ENCODE measurements around the gene TRIM45.
"Not testable (repeated sequence)": the region's sequence is repeated elsewhere in the genome, so short reads cannot be mapped to it uniquely, and the experiment has no call there.

Gene TRIM45

DNA sequence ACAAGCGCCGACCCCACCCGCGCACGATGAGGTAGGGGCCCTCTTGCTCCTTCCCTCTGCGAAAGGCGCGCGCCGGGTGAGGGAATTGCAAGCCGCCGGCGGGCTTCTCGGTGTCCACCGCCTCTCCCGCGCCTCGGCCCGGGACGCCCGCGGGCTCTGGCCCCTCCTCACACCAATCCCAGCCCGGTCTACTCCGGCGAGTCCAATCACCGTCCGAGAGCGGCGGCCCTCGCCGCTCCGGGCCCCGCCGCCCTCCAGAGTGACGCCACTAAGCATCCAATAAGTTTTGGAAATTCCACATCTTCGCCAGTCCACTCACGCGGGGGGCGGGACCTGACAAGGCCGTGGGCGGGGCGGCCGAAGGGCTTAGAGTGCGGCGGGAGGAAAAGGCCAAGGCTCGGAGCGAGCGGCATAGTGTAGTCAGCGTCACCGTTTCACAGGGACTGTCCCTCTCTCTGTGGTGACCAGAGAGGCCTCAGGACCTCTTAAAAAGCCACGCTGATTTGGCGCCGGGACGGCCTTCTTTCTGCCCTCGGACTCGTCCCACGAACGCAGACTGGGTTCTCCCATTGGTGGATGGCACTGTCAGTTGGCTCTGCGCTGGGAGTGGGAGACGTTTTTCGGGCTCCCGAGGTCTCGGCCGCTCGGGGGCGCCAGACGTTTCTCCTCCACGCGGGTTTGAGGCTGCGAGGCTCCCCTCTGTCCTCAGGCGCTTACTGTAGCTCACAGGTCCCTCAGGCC lies at the start of gene TRIM45:
TRIM45 (minus strand) TSS at position 161 of the 741 bp plus-strand sequence. CDS start 548 bp downstream, outside the sequence.
- peak; percentile 95 for DNase-seq (ENCODE audit: low read depth)

DNA sequence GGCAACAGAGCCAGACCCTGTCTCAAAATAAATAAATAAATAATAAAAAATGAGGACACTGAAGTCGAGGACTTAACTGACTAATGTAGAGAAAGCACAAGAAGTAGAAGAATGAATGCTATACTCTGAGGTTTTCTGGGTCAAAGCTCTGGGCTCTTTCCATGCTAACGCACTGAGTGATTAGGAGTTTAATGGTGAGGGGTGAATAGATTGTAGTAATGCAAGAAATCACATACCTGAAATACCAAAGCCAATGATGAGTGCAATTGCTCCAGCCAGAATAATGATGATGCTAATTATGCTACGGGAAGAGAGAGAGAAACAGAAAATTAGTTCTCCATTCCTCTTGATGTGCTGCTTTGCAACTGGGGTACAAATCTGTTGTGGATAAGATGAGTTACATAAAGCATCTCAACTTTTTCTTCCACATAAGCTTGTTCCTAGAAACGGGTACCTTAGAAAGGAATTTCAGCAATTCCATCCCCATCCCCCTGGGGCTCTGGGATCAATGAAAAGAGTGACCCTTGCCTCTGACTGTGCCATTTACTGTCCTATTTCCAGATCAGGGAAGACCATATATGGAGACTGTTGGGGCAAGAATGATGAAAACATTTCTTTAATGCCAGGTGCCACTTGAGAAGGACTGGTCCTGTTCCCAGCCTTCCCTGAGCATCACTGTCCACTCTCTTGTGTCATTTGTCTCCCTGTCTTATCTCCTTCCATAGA lies 48.5 kb upstream of the TRIM45 start:
- DNase-seq (ENCODE audit: low read depth), result no peak

- no peak for DNase-seq (ENCODE audit: low read depth)
Observed at GRCh38 chr1:117167402-117167801, 45.9 kb upstream of the TRIM45 start.

- peak; percentile 76 for DNase-seq (ENCODE audit: low read depth)
Observed at GRCh38 chr1:117166076-117166475, 44.5 kb upstream of the TRIM45 start.

- DNase-seq (ENCODE audit: low read depth), result no peak
Observed at GRCh38 chr1:117164209-117164608, 42.7 kb upstream of the TRIM45 start.

GRCh38 chr1:117162816-117163215 lies 41.3 kb upstream of the TRIM45 start:
- no peak for DNase-seq (ENCODE audit: low read depth)

GRCh38 chr1:117161887-117162286 lies 40.3 kb upstream of the TRIM45 start:
- no peak for DNase-seq (ENCODE audit: low read depth)

GRCh38 chr1:117151305-117151704 lies 29.8 kb upstream of the TRIM45 start:
- not testable (repeated sequence) for DNase-seq (ENCODE audit: low read depth)

DNA sequence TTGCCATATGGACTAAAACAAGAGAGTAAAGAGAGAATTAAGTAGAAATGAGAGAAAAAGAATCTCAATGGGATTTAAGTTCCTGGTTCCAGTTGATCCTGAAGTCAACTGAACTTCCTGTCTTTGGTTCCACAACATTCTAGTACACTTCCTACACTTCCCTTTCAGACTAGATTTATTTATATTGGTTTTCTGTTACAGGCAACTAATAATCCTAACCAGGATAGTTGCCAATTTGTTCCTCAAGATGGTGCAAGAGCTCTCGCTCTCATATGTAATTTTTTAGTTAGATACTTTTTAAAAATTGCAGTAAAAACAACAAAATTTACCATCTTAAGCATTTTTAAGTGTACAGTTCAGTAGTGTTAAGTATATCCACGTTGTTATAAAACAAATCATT lies 28.8 kb upstream of the TRIM45 start:
- no peak for DNase-seq (ENCODE audit: low read depth)

DNA sequence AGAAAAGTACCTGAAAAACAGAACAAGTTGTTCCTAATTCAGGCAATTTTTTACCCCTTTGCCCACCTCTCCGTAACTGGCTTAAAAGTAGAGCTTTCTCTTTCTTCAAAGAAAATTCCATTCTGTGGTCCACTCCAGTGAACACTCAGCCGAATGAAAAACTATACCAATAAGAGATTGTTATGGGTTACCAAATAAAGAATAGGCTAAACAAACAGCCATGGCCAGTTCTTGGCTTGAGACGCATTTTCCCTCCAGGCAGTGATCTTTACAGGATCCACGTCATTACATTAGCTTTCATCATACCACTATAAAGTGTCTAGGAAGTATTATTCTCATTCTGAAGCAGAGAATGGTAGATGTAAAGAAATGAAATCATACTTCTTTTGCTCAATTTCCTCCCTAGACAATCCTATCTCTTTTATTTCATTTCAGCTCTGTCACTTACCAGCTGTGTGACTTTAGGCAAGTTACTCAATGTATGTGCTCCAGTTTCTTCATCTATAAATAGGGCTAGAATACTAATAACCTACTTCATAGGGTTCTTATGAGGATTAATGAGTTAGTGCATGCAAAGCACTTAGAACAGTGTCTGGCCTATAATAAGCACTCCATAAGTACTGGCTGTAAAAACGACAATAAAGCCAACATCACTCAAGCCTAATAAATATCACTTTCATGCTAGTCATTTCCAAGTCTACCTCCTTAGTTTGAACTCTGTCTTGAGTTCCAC lies 26.5 kb upstream of the TRIM45 start:
- no peak for DNase-seq (ENCODE audit: low read depth)

- DNase-seq (ENCODE audit: low read depth), result no peak
Observed at GRCh38 chr1:117147341-117147831, 25.8 kb upstream of the TRIM45 start.

DNA sequence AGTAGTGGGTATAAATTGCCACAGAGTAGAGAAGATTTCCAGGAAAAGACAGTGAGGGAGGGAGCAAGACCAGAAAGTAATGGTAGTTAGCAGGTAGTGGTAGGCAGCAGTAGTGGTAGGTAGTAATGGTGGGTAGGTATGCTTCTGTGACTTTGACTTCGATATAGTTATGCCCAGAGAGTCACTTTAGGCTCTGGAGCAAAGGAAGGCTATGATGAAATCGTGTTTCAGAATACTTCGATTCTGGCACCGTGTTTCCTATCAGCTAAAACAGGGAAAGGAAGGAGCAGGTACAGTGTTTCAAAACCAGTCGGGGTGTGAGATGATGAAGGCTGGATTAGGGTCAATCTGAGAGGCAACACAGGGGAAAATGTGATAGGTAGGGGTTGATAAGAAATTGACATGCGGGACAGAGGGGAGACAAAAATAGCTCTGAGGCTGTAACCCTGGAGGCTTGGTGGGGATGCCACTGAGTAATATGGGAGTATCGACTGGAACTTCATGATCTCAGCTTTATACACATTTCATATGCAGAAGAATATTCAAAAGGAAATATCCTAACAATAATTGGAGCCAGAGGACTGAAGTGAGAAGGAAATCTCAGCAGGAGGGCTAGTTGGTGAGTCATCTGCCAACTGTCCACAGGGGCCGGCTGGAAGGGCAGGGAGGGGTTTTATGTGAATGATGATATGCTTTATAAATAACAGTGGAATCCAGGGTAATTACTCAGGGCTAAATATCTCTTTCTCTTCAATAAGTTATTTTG lies 25.2 kb upstream of the TRIM45 start:
- DNase-seq (ENCODE audit: low read depth), result peak; percentile 64

DNA sequence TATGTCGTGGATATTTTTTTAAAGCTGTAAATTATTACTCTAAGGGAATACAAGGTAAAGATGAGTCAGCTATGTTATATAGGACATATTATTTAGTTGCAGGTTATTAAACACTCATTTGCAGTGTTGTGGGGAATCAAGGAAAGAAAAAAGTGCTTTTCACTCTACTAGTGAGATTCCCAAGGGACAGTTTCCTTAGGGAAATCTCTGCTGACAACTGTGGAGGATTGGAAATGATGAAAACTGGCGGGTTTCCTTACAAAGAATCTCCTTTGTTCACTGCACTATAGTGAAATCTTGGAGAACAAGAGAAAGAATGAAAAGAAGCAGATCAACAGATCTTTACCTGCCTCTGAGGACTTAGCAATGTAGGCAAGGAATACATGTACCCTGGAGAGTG lies 24.5 kb upstream of the TRIM45 start:
- DNase-seq (ENCODE audit: low read depth), result no peak

GRCh38 chr1:117143871-117144270 lies 22.3 kb upstream of the TRIM45 start:
- no peak for DNase-seq (ENCODE audit: low read depth)

DNA sequence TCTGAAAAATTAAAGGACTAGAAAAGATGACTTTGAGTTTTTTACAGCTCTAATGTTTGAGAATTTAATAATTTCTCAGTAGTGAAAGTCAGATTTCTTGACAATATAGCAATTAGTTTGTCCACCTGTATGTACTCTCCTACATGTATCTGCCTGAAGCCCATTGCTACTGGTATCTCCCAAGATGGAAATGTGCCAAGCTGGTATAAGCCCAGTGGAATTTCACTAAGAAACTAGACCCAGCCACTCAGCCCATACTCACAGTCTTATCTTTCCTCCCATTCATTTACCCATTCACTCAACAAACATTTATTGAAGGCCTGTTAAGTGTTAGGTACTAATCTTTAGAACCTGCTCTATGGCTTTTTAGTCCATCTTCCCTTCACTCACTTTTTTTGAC lies 21.6 kb upstream of the TRIM45 start:
- peak; percentile 41 for DNase-seq (ENCODE audit: low read depth)

DNA sequence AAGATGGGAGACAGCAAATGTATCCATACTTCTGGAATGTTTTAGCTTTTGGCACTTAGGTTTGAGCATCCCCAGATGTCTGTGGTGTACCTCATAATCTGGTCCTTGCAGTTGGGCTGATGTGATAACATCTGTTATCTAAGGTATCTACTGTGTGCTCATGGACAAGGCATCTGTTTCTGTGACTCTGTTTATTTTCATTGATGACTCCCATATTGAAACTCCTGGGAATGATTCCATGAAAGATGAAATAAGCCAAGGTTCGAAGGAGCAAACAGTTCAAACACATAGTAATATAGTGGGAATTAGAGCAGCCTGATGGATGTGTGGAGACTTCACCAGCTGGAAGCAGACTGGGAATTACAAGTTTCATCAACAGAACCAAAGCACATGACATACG lies 20.7 kb upstream of the TRIM45 start:
- DNase-seq (ENCODE audit: low read depth), result peak; percentile 79

DNA sequence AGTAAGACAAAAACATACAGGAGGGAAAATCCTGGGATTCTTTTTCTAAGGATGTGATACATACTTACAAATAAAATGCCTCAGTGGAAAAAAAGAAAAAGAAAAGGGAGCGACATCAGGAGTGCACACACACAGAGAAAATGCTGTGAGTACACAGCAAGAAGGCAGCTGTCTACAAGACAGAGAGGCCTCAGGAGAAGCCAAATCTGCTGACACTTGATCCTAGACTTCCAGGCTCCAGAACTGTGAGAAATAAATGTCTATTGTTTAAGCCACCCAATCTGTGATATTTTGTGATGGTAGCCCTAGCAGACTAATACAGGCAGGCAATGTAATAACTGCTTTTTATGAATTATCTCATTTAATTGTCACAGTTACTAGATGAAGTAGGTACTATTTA lies 17.0 kb upstream of the TRIM45 start:
- DNase-seq (ENCODE audit: low read depth), result no peak

GRCh38 chr1:117138106-117138505 lies 16.6 kb upstream of the TRIM45 start:
- DNase-seq (ENCODE audit: low read depth), result no peak

DNA sequence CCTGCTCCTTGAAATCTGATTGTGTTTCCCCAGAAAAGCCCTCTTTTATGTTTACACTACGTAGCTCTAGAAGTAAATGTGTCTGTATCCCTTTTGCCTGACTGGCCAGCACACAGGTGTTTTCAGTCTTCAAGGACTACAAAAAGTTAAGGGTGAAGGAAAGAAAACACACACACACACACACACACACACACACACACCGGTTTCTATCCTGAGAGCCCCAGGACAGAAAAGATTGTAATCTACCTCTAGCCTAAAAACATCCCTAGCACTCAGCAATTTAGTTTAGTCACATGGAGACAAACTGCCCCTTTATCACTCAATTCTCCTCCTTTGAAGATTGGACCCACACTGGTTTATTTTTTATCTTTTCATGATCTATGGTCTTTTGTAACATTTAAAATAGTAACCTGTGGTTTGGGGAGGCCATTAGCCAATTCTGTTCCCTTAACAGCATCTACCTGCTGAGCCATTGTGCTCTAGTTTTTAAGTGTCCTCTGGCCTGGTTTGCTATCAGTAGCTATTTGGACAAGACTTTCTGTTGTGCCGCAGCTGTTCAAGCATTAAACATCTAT lies 15.8 kb upstream of the TRIM45 start:
- DNase-seq (ENCODE audit: low read depth), result no peak

DNA sequence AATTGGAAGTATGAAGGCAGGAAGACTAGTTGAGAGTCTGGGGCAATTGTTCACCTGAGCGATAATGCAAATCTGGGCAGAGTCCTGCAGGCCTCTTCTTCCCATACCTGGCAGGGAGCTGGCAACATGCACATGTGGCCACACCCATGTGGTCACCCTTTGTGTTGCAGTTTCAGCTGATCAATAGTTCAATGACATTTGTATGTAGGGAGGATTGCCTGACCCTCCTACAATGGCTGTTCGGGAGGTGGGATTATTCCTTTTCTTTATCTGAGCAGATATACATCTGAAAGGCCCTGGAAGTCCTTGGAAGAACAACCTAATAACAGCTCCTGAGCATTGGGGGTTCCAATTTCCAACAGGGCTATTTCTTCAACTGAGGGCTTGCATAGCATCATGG lies 15.2 kb upstream of the TRIM45 start:
- no peak for DNase-seq (ENCODE audit: low read depth)

DNA sequence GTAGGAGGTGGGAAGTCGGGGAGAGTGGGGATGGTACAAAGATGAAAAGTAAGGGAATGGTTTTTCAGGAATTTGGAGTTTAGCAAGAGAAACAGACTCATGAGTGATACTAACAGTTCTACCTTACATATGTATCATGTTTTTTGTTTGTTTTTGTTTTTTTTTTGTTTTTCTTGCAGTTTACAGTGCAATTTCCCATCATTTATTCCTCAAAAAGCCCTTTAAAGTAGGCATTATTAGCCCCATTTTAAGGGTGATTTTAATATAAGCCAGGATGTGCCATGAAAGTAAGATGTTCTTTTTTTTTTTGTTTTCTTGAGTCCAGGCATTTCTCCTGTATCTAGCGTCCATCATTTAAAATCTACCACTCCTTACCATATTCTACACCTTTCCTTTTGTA lies 13.8 kb upstream of the TRIM45 start:
- DNase-seq (ENCODE audit: low read depth), result no peak

GRCh38 chr1:117130526-117130925 lies 9.0 kb upstream of the TRIM45 start:
- no peak for DNase-seq (ENCODE audit: low read depth)

All from amniotic epithelial cell (primary cell).